Nephron progenitor cell (in vitro differentiated cells): ENCODE measurements around the gene MED13.

Source experiments
- DNase-seq: peaks from one replicate; pipeline ENCODE4 v3.0.0; 2021
- H3K27ac Mint-ChIP-seq: 2 replicates; pipeline ENCODE4 v1.8.0; 2021; ENCODE audit warnings: mild to moderate bottlenecking, moderate library complexity, mixed read lengths
- H3K27me3 Mint-ChIP-seq: 2 replicates; pipeline ENCODE4 v1.8.0; 2021; ENCODE audit warnings: mild to moderate bottlenecking, low read depth, mixed read lengths; ENCODE audit not compliant: poor library complexity
- H3K36me3 Mint-ChIP-seq: 2 replicates; pipeline ENCODE4 v1.8.0; 2021; ENCODE audit warnings: low read depth, mixed read lengths
- H3K4me1 Mint-ChIP-seq: 2 replicates; pipeline ENCODE4 v1.8.0; 2021; ENCODE audit warnings: mixed read lengths
- H3K4me3 Mint-ChIP-seq: 2 replicates; pipeline ENCODE4 v1.8.0; 2021; ENCODE audit warnings: mild to moderate bottlenecking, moderate library complexity, mixed read lengths
- H3K9me3 Mint-ChIP-seq: 2 replicates; pipeline ENCODE4 v1.8.0; 2021; ENCODE audit warnings: mild to moderate bottlenecking, moderate library complexity, mixed read lengths
- CTCF ChIP-seq: fragments of 200-600 bp; sonication (generic); IDR thresholded peaks from 2 replicates; pipeline ENCODE4 v1.5.0; 2021; ENCODE audit warnings: antibody characterized with exemption

The MED13 gene

DNA sequence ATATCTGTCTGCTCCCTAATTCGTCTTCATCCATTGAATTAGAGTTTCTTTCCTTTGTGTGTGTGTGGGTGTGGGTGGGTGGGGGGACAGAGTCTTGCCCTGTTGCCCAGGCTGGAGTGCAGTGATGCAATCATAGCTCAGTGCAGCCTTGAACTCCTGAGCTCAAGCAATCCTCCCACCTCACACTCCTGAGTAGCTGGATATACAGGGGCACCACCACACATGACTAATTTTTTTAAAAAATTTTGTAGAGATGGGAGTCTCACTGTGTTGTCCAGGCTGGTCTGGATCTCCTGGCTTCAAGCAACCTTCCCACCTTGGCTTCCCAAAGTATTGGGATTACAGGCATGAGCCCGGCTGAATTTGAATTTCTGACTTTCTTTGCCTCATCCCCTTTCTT is 34.5 kb upstream of the MED13 start:
- DNase-seq, result no peak
- Mint-ChIP-seq H3K4me1 (peaks cover 13% of the 10 kb centered on the region), H3K4me3 (no peak overlapping the region), H3K27me3 (peaks cover 3% of the 10 kb centered on the region), H3K36me3 (no peaks in the 10 kb centered on the region), H3K9me3 (no peaks in the 10 kb centered on the region), H3K27ac (no peak overlapping the region)
- no peak for TF ChIP-seq CTCF

GRCh38 chr17:62098623-62099231 is 33.6 kb upstream of the MED13 start:
- H3K4me1 Mint-ChIP-seq, result peaks cover 18% of the 10 kb centered on the region
- no peak for TF ChIP-seq CTCF
- no peak overlapping the region for H3K27ac Mint-ChIP-seq
- no peak overlapping the region for H3K4me3 Mint-ChIP-seq
- peaks cover 3% of the 10 kb centered on the region for H3K27me3 Mint-ChIP-seq
- H3K9me3 Mint-ChIP-seq, result no peaks in the 10 kb centered on the region
- H3K36me3 Mint-ChIP-seq, result no peaks in the 10 kb centered on the region
- DNase-seq, result no peak

GRCh38 chr17:62096401-62096670 is 31.3 kb upstream of the MED13 start:
- DNase-seq, result no peak
- Mint-ChIP-seq H3K27me3 (peaks cover 3% of the 10 kb centered on the region), H3K27ac (no peak overlapping the region), H3K9me3 (no peaks in the 10 kb centered on the region), H3K36me3 (no peaks in the 10 kb centered on the region), H3K4me1 (peaks cover 24% of the 10 kb centered on the region), H3K4me3 (no peak overlapping the region)
- no peak for TF ChIP-seq CTCF

- no peak for DNase-seq
- no peak overlapping the region for H3K27ac Mint-ChIP-seq
- H3K27me3 Mint-ChIP-seq, result no peaks in the 10 kb centered on the region
- no peak overlapping the region for H3K4me3 Mint-ChIP-seq
- no peak for TF ChIP-seq CTCF
- H3K4me1 Mint-ChIP-seq, result peaks cover 31% of the 10 kb centered on the region
- no peaks in the 10 kb centered on the region for H3K9me3 Mint-ChIP-seq
- H3K36me3 Mint-ChIP-seq, result no peaks in the 10 kb centered on the region
Observed at GRCh38 chr17:62094175-62094574, 29.1 kb upstream of the MED13 start.

GRCh38 chr17:62093188-62094155 is 28.4 kb upstream of the MED13 start:
- no peak for DNase-seq
- Mint-ChIP-seq H3K27ac (no peak overlapping the region), H3K4me1 (peaks cover 31% of the 10 kb centered on the region), H3K36me3 (no peaks in the 10 kb centered on the region), H3K27me3 (peaks cover 3% of the 10 kb centered on the region), H3K9me3 (no peaks in the 10 kb centered on the region), H3K4me3 (no peak overlapping the region)
- no peak for TF ChIP-seq CTCF
